IPS DF 4.7 (cell line): ENCODE data around the gene LHX5.

Experiments
- DNase-seq: peaks from one replicate; pipeline ENCODE4 v3.0.0-alpha.2; 2013; ENCODE audit warnings: low spot score; ENCODE audit errors: extremely low read depth

LHX5 gene

GRCh38 chr12:113440947-113441782 is 30.5 kb downstream of the LHX5 start:
- no peak for DNase-seq

- no peak for DNase-seq
These were observed 31.3 kb downstream of the LHX5 start for GRCh38 chr12:113440336-113440735.

- DNase-seq, result no peak
These were observed 32.1 kb downstream of the LHX5 start for GRCh38 chr12:113439606-113440030.

GRCh38 chr12:113439301-113439597 is 32.4 kb downstream of the LHX5 start:
- DNase-seq, result no peak

- no peak for DNase-seq
These were observed 33.0 kb downstream of the LHX5 start for GRCh38 chr12:113438523-113439300.

GRCh38 chr12:113437729-113438100 is 34.0 kb downstream of the LHX5 start:
- no peak for DNase-seq

GRCh38 chr12:113436993-113437728 is 34.5 kb downstream of the LHX5 start:
- no peak for DNase-seq

- no peak for DNase-seq
These were observed 35.1 kb downstream of the LHX5 start for GRCh38 chr12:113436586-113436985.

- DNase-seq, result no peak
These were observed 36.3 kb downstream of the LHX5 start for GRCh38 chr12:113435367-113435766.

GRCh38 chr12:113432986-113433385 is 38.7 kb downstream of the LHX5 start:
- no peak for DNase-seq

GRCh38 chr12:113428482-113428881 is 43.2 kb downstream of the LHX5 start:
- DNase-seq, result no peak

- no peak for DNase-seq
These were observed 43.8 kb downstream of the LHX5 start for GRCh38 chr12:113427882-113428281.

- DNase-seq, result no peak
These were observed 45.7 kb downstream of the LHX5 start for GRCh38 chr12:113425960-113426453.

- DNase-seq, result no peak
These were observed 46.5 kb downstream of the LHX5 start for GRCh38 chr12:113424915-113425823.

GRCh38 chr12:113424456-113424855 is 47.2 kb downstream of the LHX5 start:
- no peak for DNase-seq

- no peak for DNase-seq
These were observed 48.6 kb downstream of the LHX5 start for GRCh38 chr12:113422886-113423669.

- DNase-seq, result no peak
These were observed 49.4 kb downstream of the LHX5 start, which contains the start of gene SDSL for GRCh38 chr12:113422030-113422885. Gene SDSL (plus strand): TSS chr12:113422380. CDS start chr12:113427983, 5,603 bp downstream.

GRCh38 chr12:113420996-113421595 is 50.6 kb downstream of the LHX5 start:
- DNase-seq, result no peak
